Activated CD8-positive, alpha-beta memory T cell treated with anti-CD3 and anti-CD28 coated beads for 4 hours (primary cell): Measurements from ENCODE around the gene SLC9A3.

Experiments
- DNase-seq, 2 donors: peaks; one replicate each; pipeline ENCODE4 v3.0.0-alpha.2; 2020; ENCODE audit warnings: low read depth in 2 of 2

The SLC9A3 gene

DNA sequence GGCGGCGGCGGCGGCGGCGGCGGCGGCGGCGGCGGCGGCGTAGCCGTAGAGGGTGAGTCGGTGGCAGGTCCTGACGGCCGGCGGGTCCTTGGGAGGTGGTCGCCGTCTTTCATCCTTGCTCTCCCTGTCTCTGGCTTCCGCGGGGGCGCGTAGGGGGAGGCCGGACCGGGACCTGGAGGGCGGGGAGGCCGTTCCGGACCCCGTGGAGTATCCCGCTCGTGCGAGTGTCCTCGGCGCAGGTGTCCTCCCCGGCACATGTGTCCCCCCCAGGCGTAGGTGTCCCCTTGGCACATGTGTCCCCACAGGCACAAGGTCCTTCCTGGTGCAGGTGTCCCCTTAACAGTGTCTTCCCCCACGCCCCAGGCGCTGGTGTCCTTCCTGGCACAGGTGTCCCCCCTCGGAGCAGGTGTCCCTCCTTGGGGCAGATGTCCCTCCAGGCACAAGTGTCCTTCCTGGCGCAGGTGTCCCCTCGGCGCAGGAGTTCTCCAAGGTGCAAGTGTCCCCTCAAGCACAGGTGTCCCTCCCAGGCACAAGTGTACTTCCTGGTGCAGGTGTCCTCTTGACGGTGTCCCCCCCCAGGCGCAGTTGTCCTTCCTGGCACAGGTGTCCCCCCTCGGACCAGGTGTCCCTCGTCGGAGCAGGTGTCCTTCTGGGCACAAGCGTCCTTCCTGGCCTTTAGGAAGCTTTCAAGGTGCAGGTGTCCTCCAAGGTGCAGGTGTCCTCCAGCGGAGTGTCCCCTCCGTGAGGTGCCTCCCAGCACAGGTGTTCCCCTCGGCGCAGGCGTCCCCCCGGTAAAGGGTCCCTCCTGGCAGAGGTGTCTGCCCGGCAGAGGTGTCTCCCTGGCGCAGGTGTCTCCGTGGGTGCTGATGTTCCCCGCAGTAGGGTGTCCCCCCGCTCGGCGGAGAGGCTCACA, 80.8 kb downstream of the SLC9A3 start:
- DNase-seq = no peak

DNA sequence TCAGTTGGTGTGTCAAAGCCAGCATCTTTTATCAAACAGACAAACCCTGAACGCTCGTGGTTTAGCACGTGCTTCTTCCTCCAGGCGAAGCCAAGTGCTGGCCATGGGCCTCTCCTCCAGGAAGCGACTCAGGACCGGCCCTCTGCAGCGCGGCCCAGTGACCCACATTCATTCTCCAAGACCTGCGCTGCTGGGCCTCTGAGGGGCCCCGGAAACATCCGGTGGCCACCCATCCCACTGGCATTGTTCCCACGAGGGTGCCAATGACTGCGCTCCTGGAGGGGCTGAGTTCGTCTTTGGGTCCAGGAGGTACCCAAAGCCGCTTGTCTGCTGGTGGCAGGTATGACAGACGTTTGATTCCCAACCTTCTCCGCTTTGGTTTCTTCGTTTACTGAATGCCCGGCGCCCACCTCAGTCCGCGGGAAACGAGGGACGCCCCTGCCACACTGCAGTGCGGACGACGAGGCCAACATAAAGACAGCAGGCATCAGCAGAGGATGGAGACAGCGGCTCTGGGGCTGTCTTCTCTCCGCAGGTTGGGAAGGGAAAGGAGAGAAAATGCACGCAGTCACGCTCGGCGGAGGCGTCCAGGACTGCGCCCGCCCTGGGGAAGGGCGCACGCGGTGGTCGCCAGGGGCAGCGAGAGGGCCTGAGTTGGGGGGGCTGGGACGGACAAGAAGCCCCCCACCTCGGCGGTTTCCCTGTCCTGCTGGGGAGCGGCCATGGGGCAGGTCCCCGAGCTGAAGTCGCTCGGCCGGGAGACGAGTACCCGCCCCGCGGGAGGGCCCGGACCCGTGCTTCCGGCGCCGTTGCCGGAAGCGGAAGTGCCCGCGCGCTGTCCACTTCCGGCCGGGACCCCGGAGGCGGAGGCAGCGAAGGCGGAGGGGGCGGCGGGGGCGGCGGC, 81.7 kb downstream of the SLC9A3 start, which contains the start of gene EXOC3:
Gene EXOC3 (plus strand): TSS at position 842 of the 904 bp plus-strand sequence. CDS start 3,030 bp downstream, outside the sequence.
- peak; percentile 54 to 60 for DNase-seq

DNA sequence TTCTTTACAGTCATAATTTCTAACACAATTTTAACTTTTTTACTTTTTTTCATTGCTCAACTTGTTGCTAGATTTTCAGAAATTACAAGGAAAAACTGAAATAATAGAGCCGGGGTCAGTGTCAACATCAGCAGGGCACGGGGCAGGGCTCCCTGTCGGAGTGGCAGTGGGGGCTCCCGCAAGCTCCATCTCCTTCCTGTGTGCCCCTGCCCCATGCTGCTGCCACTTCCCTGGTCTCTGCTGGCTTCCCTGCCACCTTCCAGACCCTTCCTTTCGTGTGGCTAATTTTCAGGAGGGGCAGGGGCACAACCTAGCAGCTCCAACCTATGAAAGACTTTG, 82.3 kb downstream of the SLC9A3 start:
- DNase-seq = no peak

DNA sequence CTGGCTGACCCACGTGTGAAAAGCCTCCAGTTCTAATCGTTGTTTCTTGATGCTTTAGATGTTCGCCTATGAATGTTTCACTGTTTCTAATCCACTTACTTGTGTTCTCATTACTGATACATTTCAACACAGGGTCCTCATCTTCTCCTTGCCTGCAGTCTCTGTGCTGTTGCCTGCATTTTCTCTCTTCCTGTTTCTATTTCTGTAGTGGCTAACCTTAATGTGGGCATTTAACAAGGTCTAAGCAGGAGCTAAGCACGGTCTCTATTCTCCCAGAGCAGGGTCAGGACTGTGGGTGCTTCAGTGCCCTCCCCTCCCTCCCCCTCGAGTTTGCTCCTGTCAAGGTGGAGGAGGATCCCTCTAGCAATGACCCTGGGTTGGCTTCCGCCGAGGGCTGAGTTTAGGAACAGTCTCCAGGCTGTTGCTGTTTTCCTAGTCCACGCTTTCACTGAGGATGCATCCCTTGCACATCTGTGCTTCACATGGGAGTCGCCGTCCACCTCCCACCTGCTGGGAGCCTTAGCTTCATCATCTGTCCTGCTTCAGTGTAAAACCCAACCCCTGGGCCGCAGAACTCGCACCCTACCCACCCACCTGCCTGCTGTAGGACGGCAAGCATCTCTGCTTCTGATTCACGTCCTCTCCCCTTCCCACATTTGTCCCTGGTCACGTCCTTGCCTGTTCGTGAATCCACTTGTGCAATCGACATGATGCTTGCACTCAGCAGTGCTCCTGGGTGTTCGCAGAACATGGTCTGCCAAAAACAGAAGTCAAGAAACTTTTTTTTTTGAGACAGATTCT, 83.6 kb downstream of the SLC9A3 start:
- DNase-seq = no peak

DNA sequence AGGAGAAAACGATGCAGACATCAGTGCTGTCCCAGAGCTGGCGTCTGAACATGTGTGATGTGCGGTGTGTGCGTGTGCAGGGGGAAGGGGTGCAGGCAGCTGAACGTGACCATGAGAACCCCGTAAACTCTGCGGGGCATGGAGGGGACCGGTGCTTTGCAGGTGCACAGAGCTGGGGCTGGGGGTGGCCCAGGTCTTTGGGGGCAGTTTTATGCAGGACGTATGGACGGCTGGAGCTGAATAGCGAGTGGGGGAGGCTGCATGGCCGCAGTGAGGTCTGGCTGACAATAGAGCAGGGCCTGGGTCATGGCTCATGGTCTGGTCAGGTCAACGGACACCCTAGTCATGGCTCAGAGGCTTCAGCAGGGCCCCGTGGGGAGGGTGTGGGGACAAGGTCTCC, 84.6 kb downstream of the SLC9A3 start:
- no peak for DNase-seq

DNA sequence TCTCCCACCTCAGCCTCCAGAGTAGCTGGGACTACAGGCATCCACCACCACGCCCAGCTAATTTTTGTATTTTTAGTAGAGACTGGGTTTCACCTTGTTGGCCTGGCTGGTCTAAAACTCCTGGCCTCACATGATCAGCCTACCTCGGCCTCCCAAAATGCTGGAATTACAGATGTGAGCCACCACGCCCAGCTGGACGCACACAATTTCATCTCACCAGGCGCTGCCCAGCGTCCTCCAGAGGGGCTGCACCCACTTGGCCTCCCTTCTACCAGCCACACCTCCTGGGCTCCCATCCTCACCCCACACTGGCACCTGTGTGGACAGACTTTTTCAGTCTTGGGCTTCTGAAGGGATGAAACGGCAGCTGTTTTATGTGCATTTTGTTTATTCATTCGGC, 85.1 kb downstream of the SLC9A3 start:
- no peak for DNase-seq

DNA sequence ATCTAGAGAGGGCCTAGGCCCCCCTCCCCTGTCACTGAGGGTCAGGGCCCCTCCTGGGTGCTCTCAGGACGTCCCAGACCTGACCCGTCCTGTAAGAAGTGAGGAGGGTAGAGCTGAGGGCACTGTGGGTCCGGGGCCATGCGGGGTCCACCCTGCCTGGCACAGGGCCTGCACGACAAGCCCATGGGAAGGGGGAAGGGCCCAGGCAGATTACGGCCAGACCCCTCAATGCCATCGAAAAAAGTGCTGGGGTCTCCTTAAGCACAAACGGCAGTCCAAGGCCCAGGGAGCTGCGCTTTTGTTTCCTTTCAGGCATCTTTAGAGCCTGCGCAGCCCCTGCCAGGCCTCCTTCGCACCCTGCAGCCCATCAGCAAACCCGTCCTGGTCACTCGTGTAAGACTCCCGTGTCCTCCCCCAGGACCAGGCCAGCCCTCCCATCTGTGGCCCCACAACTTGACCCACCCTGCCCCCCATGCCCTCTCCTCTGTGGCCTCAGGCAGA, 85.7 kb downstream of the SLC9A3 start:
- no peak for DNase-seq

DNA sequence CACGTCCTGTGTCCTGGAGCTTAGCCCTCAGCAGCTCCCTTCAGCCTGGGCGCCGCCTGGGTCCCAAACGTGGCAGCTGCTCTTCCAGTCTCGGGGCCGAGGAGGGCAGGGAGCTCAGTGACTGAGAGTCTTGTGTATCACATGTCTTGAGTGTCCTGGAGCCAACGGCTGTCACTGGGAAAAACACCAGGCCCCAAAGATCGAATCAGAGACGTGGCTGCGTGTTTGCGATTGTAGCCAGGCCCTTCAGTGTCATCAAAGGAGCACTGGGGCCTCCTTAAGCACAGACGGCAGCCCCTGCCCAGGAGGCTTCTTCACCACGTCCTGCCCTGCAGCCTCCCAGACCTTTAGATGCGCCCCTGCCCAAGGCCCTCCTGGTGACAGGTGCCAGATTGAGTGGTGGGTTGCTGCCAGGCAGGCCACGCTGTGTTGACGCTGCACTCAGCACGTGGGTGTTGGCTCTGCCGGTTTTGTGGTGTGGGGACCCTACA, 86.9 kb downstream of the SLC9A3 start:
- DNase-seq = no peak

DNA sequence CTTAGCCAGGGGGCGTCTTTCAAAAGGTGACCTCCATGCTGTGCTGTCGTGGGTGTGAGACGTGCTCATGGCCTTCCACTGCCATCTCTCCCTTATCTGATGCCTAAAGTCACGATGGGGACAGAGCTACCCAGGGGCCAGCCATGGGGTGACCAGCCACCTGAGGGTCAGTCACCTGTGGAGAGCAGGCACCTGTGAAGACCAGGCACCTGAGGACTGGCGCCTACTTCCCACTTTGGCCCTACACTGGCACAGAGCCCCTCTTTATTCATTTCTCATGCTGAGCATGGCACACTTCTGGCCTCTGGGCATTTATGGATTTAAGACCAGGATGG, 87.6 kb downstream of the SLC9A3 start:
- no peak for DNase-seq

DNA sequence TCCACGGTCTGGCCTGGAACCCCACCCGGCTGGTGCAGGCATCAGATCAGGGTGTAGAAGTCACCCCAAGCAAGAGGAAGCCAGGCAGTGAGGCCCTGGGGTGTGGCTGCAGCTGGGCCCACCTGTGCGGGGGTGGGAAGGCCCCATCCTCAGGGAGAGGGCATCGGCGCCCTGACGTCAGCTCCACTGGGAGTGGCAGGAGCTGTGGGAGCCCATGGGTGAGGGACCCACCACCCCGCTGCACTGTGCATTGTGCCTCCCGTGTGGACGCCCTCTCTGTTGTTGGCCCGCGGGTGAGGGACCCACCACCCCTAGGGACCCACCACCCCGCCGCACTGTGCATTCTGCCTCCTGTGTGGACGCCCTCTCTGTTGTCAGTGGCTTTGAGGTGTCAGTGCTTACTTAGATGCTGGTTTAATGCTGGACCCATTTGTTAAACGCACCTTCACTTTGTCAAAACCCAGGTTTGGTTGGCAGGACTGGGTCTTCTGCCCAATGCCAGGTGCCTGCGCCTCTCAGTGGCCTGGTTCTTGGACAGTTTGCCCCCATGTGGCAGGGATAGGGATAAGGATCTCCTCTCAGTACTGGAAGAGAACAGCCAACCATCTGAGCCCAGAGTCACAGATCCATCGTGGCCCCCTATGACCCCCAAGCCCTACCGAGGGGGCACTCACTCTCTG, 88.1 kb downstream of the SLC9A3 start:
- no peak for DNase-seq

DNA sequence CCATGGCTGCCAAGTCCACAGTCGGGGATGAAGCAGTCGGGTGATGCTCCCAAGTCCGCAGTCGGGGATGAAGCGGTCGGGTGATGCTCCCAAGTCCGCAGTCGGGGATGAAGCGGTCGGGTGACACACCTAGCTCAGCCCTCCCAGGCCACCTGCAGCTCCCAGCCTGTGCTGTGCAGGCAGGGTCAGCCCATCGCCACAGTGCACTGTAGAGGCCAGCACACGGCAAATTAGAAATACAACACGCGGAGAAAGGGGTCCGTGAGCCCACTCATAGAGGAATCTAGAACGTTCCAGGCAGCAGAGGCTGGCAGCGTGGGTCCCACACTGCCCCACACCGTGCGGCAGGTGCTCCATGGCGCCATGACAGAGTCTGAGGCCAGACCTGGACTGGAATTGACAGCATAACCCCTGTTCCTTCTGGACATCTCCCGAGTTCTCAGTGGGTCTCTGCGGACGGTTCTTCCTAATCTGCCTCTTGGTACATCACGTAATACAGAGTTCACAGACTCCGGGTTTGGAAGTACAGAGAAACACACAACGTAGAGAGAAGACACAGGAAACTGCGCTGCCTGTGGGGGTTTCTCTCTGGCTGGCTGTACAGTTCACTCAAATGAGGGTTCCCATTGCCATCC, 89.0 kb downstream of the SLC9A3 start:
- no peak for DNase-seq

DNA sequence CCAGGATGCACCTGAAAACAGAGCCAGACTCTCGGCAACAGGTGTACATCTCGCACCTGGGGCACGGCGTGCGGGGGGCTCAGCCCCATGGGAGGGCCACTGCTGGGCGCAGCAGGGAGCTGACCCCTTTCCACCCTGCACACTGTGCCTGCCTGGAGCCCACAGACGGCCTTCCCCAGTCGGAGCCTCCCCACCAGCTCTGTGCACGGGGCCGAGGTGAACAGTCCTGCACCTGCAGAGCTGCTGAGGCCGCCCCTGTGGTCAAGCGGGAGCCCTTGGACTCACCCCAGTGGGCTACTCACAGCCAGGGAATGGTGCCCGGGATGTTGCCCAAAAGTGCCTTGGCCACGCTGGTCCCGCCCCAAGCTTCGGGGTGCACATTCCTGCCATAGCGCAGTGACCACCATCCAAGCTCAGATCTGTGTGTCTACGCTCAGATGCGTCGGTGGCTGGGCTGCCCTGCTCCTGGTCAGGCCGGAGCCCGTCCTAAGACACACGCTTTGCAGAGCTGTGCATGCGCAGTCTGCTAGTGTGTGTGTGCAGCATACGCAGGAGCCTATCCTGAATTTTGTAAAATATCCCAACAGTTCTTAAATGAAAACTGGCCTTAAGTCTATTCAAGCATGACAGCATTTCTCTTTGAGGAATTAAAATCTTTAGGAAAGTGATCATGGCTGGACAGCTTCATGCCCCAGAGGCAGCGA, 89.7 kb downstream of the SLC9A3 start:
- DNase-seq = no peak

DNA sequence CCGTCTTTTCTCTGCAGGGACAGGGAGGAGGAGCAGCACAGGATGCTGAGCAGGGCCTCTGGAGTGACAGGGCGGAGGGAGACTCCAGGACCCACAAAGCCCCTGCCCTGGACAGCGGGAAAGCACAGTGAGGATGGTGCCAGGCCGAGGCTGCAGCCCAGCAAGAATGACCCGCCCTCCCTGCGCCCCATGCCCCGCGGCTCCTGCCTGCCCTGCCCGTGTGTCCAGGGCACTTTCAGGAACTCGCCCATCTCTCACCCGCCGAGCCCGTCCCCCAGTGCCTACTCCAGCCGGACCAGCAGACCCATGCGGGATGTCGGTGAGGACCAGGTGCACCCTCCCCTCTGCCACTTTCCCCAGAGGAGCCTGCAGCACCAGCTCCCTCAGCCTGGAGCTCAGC, 90.4 kb downstream of the SLC9A3 start:
- no peak for DNase-seq

DNA sequence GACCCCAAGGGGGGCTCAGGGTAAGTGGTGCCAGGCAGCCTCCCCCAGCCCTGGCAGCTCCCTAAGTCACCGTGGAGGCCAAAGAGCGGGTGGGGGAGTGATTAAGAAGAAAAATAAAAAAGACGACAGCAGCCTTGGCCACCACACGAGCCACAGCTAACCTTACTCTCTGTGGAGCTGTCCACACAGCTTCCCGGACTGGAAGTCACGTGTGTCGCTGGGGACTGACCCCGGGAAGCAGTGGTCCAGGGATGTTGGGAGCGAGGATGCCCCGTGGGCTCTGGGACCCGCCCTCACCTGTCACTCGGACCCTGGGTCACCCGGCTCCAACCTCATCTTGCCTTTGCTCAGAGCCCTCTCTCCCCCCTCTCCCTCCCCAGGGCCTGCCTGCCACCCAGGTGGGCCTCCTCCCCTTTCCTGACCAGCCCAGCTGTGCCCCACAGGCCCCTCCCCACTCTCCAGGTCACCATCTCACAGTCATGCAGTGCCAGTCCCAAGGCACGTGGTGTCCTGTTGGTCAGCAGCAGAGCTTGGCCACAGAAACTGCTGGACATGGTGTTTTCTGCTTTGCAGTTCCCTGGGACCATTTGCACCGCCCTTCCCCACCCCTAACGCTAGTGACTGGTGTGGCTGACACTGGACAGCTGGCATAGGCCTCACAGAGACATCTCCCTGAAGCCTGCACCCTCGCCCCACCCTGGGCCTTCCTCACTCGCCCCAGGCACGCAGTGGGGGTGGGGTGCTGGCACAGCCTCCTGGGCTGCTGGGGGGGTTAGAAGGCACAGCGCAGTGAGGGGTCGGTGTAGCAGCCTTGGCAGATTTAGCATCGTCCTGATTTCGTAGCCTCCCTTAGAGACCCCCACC, 91.1 kb downstream of the SLC9A3 start:
- no peak for DNase-seq

DNA sequence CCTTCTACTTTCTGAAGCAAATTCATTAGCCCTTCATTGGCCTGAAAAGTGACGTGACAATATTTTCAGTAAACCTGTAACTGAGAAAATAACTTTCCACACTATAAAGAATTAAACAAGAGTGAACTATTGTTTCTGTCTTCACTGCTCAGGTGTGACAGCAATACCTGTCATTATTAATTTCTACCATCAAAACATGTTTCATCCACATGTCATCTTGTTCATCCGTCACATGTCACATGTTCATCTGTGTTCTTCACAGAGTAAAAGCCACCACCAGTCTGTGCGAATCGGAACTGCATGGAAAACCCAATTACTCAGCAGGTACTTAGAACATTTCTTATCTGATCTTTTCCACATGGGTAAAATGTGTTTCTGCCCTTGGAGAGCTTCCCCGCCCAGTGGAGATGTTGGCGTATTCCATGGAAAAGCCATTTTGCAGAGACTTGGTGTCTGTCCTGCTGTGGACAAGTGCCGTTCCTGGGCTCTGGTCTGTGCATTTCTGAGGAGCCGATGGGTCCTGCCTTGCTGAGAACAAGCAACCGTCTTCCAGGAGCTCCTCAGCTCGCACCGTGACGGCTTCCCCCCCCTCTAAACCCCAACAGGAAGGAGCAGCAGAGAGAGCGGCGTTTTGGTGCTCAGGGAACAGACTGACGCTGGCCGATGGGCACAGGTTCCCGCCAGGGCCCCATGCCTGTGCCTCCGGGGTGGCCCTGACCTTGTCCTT, 91.9 kb downstream of the SLC9A3 start:
- no peak for DNase-seq

DNA sequence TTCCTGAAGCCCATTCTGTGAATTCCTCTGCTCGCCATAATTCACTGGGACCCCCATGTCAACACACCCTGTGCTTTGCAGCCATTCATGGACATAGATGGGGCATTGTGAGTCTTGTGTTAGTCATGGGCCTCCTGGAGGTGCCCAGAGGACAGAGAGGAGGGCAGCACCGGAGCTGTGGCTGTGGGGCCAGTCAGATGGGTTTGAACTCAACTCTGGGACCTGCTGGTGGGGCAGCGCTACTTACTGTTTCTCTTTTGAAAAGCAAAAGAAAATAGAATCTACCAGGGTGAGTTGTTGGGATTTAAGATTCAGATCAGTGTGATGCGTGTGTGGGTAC, 92.6 kb downstream of the SLC9A3 start:
- no peak for DNase-seq

DNA sequence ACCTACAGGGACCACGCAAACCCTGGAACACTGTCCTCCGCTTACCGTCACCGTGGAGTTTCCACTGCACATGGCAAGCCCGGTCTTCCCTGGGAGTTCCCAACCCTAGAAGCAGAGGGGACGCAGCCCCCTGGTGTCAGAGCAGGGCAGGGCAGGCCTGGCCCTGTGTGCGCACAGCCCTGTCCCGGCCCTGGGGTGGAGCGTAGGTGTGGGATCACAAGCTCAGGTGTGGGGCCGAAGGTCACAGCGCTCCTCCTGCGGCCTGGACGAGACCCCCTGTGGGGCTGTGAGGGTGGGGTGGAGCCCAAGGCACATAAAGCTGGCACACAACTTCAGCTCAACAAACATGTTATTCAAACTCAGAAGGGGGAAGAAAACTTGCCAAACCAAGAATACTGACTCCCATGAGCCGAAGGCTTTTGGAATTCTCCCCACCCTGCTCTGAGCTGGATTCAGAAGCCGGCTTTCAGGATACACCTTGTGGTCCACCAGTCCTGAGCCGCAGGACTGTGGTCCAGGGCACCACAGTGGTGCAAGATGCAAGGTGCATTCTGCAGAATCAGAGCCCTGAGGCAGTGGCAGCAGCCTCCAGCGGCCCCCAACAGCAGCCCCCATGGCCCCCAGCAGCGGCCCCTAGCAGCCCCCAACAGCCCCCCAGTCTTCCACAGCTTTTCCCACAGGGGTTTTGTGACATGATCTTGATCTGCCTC, 93.1 kb downstream of the SLC9A3 start:
- DNase-seq = peak in 1 of 2 donors; percentile 21
